ENCODE results near the gene DDX54. TPM values are rescaled to one million over a fixed set of nuclear protein-coding genes. Genes with fewer than 3 reads are reported as not detected.
"Not testable (repeated sequence)": the region's sequence is repeated elsewhere in the genome, so short reads cannot be mapped to it uniquely, and the experiment has no call there.

The DDX54 gene
- total RNA-seq, 1 experiment from 2014 or later, result 58.7 TPM

DNA sequence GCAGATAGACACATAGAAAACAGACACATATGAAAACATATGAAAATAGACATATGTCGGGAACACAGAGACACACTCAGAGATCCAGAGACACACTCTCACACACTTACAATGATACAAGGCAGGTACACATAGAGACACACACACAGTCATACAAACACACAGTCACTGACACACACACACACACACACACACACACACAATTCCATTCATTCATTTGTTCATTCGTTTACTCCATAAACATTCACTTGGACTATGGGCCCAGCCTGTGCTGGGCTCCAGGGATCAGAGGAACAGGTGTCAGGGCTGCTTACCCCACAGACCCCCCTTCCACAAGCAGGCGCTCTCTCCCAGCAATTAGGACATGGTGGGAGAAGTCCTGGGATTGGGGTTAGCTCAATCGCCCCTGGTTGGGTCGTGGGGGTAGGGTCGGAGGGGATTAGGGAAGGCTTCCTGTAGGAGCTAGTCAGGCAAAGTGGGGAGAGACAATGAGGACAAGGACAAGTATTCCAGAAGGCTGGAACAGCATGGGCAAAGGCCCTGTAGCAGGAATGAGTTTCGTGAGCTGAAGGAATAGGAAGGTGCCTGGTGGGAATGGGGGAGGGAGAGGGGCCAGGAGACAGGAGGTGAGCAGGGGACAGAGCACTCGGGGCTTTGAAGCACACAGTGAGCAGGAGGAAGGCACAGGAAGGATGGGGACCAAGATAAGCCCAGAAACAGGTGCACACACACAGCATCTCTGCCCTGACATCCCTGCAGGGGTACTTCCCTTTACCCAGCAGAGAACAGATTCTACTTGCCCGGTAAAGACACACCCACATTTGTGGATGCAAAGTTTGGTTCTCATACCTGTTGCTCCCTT, 56.2 kb downstream of the DDX54 start:
- DNase-seq (ENCODE audit: low read depth), result no peak

DNA sequence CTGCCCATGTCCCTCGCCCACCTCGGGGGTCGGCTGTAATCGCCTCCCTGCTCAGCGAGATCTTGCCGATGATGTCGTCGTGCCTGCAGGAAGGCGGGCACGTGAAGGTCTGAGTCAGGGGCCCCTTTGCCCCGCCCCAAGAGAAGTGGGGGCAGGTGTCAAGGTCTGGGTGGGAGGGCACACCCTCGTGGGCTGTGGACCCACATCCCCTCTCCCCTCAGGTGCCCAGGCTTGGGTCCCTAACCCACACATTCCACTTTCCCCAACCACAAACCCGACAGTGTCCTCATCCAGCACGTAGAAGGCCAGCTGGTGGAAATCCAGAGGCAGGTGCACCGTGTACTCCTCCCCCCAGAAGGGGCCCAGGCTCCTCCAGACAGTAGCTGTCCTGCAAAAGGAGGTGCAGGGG, 57.5 kb downstream of the DDX54 start:
- DNase-seq (ENCODE audit: low read depth), result no peak

DNA sequence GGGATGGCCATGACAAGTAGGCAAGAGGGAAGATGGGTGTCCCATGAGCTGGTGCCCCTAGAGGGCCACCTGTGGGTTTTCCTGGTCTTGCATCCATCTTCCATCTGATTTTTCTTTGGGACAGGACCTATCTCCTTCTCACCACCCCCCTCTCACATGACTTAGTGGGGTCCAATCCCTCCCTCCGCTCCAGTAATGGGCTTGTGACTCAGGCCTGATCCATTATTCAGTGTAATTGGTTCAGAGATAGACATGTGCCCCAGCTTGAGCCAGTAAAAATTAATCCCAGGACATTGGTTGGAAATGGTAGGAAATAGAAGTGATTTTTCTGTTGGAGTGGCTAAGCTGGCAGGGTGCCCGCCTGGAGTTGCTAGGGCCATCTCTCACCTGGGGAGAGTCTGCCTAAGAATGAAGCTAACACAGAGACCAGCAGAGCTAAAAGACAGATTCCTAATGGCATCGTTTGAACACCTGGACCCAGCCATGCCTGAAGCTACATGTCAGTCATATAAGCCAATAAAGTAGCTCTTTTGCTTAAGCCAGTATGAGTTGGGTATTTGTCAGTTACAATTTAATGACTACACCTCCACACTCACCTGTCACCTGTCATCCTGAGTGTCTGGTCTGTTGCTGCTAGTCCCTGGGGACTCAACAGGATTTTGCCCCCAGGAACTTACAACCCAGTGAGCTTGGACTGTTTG, 64.5 kb downstream of the DDX54 start:
- DNase-seq (ENCODE audit: low read depth), result no peak

DNA sequence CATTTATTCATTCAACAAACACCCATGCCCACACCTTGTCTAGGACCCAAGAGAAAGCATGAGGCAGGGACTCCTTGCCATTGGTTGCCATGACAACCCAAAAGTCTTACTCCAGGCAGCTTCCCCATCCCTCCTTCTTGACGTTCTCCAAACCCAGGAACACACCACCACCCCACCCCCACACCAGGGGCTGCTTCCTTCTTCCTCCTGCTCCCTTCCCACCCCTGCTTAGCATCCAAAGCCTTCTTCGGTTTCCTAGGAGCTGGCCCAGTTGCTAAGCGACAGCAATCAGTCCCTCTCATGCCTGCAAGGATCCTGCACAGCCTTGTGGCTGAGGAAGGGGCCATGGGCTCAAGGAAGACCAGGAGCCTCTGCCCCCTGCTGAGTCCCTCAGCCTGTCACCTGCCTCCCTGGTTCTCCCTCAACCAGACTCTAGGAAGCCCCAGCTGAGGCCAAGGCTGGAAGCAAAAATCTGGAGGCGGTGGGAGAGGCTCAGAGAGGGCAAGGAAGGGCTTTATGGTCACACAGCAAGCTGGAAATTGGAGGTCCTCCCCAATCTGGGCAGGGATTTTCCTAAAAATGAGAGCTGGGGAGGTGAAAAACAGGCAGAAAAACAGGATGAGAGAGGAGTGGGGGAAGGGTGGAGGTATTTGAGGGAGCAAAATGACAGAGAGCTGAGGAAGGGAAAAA, 65.2 kb downstream of the DDX54 start:
- DNase-seq (ENCODE audit: low read depth), result no peak

DNA sequence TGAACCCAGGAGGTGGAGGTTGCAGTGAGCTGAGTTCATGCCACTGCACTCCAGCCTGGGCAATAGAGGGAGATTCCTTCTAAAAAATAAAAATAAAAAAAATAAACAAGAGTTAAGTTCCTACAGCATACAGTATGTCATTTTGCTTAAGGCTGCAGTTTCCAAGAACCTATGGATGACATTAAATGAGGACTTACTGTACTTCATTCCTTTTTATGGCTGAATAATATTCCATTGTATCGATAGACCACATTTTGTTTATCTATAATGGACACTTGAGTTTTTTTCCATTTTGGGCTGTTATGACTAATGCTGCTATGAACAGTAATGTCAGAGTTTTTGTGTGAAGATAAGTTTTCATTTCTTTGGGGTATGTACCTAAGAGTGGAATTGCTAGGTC, 67.1 kb downstream of the DDX54 start:
- no peak for DNase-seq (ENCODE audit: low read depth)

DNA sequence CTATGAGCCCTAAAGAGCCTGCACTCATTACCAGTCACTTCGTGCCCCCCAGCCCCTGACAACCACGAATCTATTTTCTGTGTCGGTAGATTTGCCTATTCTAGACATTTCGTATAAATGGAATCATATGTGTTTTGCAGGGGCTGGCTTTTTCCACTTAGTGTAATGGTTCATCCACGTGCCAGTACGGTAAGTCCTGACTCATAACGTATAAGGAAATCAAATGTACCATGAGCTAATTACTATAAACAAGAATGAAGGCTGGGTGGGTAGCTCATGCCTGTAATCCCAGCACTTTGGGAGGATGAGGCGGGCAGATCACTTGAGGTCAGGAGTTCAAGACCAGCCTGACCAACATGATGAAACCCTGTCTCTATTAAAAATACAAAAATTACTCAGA, 67.6 kb downstream of the DDX54 start:
- DNase-seq (ENCODE audit: low read depth), result not testable (repeated sequence)

DNA sequence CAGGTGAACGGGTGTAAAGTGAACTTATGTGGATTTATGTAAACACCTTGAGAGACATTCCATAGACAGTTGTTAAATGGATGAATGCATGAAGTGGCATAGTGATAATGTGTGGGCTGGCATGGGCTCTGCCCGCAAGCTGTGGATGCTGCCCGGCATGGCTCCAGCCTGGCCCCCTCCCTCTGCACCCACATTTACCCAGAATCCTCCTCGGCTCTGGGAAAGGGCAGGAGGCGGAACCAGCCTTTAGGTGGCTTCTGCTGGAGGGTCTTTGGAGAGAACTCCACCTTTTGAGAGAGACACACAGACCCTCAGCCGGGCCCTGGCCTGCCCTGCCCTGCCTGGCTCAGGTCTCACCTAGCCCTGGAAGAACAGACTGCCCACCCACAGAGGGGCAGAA, 68.4 kb downstream of the DDX54 start:
- DNase-seq (ENCODE audit: low read depth), result no peak

DNA sequence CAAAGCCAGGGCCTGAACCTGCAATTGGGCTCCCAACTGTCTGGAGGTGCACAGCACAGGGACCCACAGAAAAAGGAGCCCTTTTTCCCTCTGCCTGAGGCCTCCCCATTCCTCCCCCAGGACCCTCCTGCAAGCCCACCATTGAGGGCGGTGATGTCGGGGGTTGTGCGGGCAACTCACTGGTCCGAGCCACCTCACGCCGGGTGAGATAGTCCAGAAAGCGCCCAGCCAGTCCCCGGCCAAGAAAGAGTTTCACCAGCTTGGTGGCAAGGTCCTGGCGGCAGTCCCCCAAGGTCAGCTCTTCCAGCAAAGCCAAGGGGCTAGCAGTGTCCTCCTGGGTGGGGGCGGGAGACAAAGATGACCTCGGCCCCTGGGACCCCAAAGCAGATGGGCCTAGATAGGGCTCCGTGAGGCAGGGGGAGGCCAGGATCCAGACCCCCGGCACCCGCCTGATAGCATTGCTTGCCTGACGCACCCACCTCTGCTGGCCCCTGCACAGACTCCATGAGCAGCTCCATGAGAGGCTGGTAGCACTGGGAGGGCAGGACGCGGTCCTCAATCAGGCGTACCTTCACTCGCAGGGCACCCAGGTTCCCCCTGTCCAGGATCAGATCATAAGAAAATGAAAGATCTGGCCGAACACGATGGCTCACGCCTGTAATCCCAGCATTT, 69.7 kb downstream of the DDX54 start:
- DNase-seq (ENCODE audit: low read depth), result no peak

DNA sequence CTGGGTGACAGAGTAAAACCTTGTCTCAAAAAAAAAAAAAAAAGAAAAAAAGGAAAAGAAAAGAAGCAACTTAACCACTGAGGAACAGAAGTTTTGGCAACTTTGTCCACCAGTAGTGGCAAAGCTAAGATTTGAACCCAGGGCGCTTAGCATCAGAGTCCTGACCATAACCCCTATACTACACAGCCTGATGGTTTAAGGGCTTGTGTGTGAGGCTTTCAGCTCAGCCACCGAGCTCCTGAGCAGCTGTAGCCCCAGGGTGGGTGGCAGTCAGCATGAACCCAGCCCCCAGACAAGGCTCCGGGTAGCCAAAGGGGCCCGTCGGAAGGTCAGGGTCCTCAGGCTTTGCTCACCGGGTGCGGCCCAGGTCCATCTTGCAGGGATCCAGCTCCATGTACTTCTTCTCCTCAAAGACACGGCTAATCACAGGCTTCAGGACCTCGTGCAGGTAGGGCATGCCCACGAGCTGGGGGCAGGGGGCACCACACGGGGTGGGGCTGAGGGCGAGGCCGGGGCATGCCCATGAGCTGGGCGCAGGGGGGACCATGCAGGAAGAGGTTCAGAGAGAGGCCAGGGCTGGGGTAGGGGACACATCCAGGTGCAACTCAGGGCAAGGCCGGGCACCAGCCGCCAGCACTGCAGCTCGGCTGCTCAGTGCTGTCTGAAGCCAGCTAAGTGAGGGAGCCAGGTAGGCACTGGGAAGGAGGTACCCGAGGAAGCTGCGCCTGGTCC, 70.7 kb downstream of the DDX54 start:
- DNase-seq (ENCODE audit: low read depth), result no peak

DNA sequence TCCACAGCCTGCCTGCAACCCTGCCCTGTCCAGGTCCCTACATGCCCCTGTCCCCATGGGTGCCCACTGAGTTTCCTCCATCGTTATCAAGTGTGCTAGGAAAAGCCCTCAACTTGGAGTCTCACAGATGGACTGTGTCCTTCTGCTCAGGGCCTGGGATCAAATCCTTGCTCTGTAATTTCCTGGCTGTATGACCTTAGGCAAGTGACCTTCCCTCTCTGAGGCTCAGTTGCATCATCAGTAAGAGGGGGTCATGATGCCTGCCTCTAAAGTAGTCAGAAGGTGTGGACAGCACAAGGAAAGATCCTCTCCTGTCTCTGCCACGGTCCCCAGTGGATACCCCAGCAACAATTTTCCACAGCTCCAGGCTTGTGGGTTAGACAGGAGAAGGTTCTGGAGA, 71.9 kb downstream of the DDX54 start:
- no peak for DNase-seq (ENCODE audit: low read depth)

DNA sequence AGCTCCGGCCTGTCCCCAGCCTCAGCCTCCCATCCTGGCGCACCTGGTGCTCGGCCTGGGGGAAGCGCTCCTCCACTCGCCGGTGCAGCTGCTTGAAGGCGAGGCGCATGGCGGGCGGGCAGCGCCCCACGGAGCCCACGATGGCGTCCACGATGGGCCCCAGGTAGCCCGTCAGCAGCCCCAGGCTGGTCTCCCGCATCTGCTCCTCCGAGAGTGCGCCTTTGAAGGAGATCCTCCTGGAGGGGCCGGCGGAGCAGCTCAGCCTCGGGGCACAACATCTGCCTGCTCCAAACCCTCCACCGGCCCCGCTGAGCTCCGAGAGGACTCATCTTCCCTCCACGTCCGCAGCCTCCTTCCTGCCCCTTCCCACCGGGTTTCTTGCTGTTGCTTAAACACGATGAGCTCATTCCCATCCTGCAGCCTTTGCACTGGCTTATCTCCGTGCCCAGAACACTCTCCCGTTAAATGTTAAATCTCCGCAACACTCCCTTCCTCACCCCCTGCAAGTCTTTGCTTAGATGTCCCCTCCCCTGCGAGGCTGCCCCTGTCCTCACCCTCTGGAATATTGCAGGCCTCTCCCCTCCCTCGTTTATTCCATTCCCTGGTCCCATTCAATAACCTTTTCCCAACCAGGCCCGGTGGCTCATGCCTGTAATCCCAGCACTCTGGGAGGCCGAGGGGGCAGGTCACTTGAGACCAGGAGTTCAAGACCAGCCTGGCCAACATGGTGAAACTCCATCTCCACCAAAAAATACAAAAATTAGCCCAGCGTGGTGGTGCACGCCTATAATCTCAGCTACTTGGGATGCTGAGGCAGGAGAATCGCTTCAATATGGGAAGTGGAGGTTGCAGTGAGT, 73.0 kb downstream of the DDX54 start:
- DNase-seq (ENCODE audit: low read depth), result no peak

DNA sequence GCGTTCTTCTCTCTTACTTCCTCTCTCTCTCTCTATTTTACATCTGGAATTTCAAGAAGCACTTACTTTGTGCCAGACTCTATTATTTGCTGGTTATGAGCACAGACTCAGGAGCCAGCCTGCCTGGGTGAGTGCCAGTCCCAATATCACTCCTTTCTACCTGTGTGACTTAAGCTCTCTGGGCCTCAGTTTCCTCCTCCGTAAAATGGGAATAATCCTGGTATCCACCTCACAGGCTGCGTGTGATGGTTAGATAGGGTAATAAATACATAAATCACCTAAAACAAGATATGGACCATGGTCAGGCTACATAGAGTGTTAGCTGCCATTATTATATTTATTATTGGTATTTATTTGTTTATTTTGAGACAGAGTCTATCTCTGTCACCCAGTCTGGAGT, 74.0 kb downstream of the DDX54 start:
- DNase-seq (ENCODE audit: low read depth), result no peak

DNA sequence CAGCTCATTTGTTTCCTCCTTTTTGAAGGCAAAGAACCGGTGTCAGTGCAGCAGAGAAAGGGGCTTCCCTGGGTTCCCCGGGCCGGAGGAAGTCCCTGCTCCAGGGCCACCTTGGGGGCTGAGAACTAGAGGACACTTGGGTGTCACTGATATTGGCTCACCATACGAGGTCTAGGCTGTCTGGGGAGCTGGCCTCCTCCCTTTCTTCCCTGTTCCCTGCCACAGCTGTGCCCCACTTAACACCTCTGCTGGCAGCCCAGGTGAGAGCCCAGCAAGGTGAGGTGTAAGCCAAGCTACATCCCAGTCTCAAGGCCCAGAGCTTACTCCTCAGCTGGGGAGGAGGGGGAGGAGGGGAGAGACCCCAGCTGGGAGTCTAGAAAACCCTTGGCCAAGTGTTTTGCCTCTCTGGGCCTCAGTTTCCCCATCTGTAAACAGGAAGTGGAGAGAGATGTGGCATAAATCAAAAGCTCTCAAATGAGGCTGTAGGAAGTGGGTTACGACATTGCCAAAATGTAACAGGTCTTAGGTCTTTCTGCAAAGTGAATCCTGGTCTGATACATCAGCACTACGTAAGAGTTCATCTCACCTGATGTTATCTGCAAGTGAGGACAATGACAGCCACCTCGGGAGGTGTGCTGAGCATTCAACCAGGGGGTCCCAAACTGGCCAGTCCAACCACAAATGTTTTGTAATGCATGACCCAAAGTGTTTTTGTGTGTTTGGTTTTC, 75.2 kb downstream of the DDX54 start:
- no peak for DNase-seq (ENCODE audit: low read depth)

DNA sequence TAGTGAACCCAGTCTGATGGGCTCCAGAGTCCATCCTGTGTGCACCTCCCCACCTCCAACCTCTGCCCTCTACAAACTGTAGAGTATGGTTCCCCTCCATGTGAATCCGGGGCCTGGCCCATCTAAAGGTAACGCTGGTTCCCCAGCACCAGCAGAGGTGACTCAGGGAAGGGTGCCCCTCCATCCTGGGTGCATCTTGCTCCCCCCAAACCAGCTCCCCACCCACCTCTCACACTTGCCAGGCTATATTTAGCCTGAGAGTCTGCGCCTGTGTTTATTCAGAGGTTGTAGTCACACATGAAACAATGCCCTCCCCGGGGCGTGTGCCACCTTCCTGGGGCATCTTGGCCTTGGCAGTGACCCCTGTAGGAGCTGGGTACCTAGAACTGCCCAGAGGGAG, 75.9 kb downstream of the DDX54 start:
- no peak for DNase-seq (ENCODE audit: low read depth)

DNA sequence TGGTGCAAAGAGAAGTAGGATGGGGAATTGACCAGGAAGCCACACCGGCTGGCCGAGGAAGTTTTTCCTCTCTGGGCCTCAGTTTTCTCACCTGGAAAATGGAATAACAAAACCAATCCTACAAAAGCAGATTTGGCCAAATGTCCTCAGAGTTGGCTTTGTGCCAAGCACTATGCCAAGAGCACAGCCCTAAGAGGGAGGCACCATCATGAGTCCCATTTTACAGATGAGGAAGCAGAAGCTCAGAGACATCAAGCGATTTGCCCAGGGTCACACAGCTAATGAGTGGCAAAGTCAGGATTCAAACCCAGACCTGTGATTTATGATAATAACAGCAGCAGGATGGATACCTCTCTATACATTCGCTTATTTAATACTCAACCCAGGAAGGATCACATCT, 77.0 kb downstream of the DDX54 start:
- no peak for DNase-seq (ENCODE audit: low read depth)

Measured in LHCN-M2 (cell line).